Large intestine (tissue), 3 donors: ENCODE measurements around the gene FBXL2. TPM values are rescaled to one million over a fixed set of nuclear protein-coding genes. Genes with fewer than 3 reads are reported as not detected.
A peak's percentile ranks its signal among the peaks of the same experiment; 100 is the strongest.

Experiments
- DNase-seq, 2 donors: peaks; one replicate each; pipeline versions ENCODE4 v3.0.0 to v3.0.0-alpha.2; 2013
- H3K27ac ChIP-seq: one replicate; pipeline ENCODE4 v1.5.1; 2013; ENCODE audit warnings: low read length
- H3K27me3 ChIP-seq: 2 replicates; pipeline ENCODE4 v1.6.1; 2013; ENCODE audit warnings: low read length; ENCODE audit not compliant: control insufficient read depth, insufficient read depth
- H3K36me3 ChIP-seq: 2 replicates; pipeline ENCODE4 v1.6.1; 2013; ENCODE audit warnings: low read length; ENCODE audit not compliant: control insufficient read depth, insufficient read depth
- H3K4me1 ChIP-seq: one replicate; pipeline ENCODE4 v1.6.1; 2013; ENCODE audit warnings: low read length; ENCODE audit not compliant: control insufficient read depth, insufficient read depth
- H3K4me3 ChIP-seq: one replicate; pipeline ENCODE4 v1.5.1; 2013; ENCODE audit warnings: low read length
- H3K9me3 ChIP-seq: one replicate; pipeline ENCODE4 v1.6.1; 2013; ENCODE audit warnings: mild to moderate bottlenecking, low read depth, low read length, moderate library complexity; ENCODE audit not compliant: control insufficient read depth
- WGBS: methylation state at CpG from one replicate; pipeline ENCODE4 v1.1.5; 2013; ENCODE audit warnings: low lambda C conversion rate; ENCODE audit not compliant: insufficient coverage; 5-methylcytosine and 5-hydroxymethylcytosine counted together
- polyA plus RNA-seq: library from polyadenylated mRNA; unstranded; fragments of 120-200 nt; gene quantifications from one replicate; pipeline ENCODE4 v1.2.1, GENCODE V29; 2013

Gene FBXL2
- polyA plus RNA-seq, 1 donor = 27.7 TPM

DNA sequence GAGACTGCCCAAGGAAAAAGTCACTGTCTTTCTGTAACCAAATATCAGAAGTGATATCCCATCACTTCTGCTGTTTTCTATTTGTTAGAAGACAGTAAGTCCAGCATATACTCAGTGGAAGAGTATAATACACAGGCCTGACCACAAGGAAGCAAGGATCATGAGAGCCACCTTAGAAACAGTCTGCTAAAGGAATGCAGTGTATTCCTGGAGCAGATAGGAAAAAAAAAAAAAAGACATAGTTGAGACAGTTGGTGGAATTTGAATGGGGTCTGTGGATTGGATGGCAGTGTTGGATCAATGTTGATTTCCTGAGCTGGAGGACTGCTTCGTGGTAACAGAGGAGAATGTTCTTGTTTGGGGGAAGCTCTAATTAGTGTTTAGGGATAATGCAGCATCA is 26.5 kb upstream of the FBXL2 start:
- Histone ChIP-seq H3K36me3 (no peaks in the 10 kb centered on the region), H3K27ac (no peak overlapping the region), H3K9me3 (no peaks in the 10 kb centered on the region), H3K27me3 (no peaks in the 10 kb centered on the region), H3K4me3 (no peak overlapping the region), H3K4me1 (no peaks in the 10 kb centered on the region)
- no CpG with 5 or more reads among the region's 1 CpG for WGBS
- DNase-seq = no peak

DNA sequence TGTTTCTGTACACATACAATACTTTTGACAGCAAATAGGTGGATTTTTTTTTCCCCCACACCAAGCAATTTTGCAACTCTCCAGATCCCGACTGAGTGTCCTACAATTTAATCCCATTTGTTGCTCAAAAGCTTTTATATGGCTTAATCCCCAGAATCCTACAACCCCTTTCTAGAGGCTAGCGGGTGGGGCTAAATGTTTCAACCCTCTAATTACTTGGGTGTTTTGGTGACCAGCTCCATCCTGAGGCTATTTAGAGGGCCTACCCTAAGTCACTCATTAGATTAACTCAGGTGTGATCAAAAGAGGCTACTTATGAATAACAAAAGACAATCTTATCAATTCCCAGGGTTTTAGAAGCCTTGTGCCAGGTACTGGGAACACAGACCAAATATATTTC is 21.0 kb upstream of the FBXL2 start:
- Histone ChIP-seq H3K27ac (no peak overlapping the region), H3K27me3 (no peaks in the 10 kb centered on the region), H3K36me3 (no peaks in the 10 kb centered on the region), H3K9me3 (no peaks in the 10 kb centered on the region), H3K4me1 (no peaks in the 10 kb centered on the region), H3K4me3 (no peak overlapping the region)
- no peak for DNase-seq
- WGBS = no CpG with 5 or more reads among the region's 2 CpGs

DNA sequence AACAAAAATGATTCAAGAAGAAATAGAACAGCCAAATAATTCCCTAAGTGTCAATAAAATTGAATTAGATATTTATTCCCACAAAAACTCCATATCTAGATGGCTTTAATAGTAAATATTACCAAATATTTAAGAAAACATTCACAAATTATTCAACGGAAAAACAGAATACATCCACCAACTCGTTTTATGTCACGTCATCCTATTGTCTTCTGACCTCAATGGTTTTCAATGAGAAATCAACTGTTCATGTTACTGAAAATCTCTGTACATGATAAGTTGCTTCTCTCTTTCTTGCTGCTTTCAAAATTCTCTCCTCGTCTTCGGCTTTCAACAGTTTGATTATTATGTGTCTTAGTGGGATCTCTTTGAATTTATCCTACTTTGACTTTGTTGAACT is 17.1 kb upstream of the FBXL2 start:
- 100% methylated on average over 3 of the region's 5 CpGs for WGBS
- Histone ChIP-seq H3K4me3 (no peak overlapping the region), H3K27me3 (no peaks in the 10 kb centered on the region), H3K27ac (no peak overlapping the region), H3K36me3 (no peaks in the 10 kb centered on the region), H3K4me1 (no peaks in the 10 kb centered on the region), H3K9me3 (no peaks in the 10 kb centered on the region)
- no peak for DNase-seq

DNA sequence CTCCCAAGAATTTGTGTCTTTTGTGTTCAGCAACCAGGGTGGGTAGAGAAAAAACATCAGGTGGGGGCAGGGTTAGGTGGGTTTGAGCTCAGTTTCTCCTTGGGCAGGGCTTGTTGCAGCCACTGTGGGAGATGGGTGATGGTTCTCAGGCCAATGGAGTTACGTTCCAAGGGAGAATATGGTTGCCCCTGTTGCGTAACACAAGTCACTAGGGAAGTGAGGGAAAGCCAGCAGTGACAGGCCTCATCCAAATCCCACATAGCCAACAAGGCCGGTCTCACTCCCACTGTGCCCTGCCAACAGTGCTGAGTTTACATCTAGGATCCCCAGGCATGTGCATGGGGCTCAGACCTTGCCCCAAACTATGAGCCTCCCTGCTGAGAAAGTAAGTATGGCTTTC is 7.9 kb upstream of the FBXL2 start:
- Histone ChIP-seq H3K4me3 (no peak overlapping the region), H3K9me3 (no peaks in the 10 kb centered on the region), H3K36me3 (no peaks in the 10 kb centered on the region), H3K27me3 (no peaks in the 10 kb centered on the region), H3K27ac (no peak overlapping the region), H3K4me1 (no peaks in the 10 kb centered on the region)
- no CpG with 5 or more reads among the region's 3 CpGs for WGBS
- no peak for DNase-seq

DNA sequence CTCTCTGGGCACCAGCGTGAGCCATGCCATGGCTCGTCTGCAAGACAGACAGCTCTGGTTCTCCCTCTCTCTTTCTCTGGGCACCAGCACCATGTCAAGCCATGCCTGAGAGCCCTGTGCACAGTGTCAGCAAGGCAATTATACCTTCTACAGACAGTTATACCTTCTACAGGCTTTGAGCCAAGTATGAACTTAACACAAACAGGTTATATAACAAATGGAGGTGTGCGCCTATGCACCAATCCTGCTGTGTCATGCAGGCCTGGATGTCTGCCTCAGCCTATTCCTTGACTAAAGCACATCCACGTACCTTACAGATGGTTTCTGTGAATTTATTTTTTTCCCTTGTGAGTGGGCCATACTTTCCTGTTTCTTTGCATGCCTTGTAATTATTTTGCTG is 5.9 kb upstream of the FBXL2 start:
- Histone ChIP-seq H3K36me3 (no peaks in the 10 kb centered on the region), H3K4me3 (no peak overlapping the region), H3K27me3 (no peaks in the 10 kb centered on the region), H3K4me1 (no peaks in the 10 kb centered on the region), H3K27ac (no peak overlapping the region), H3K9me3 (no peaks in the 10 kb centered on the region)
- DNase-seq = no peak
- 80% methylated on average over 1 of the region's 4 CpGs for WGBS

DNA sequence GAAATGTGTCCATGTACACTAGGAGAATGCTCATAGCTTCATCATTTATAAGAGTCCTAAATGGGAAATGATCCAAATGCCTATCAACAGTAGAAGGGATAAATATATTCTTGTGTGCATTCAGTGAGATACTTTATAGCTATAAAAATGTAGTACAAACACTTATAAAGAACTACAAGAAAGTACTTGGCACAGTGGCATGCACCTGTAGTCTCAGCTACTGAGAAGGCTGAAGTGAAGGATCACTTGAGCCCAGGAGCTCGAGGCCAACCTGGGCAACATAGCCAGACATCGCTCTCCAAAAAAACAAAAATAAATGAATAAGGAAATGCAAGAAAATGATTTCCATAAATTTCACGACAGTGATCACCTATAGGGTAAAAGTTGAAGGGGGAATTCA is 3.6 kb upstream of the FBXL2 start:
- H3K36me3 ChIP-seq = no peaks in the 10 kb centered on the region
- DNase-seq = no peak
- WGBS = 94% methylated on average over 2 of the region's 3 CpGs
- H3K27ac ChIP-seq = no peak overlapping the region
- H3K27me3 ChIP-seq = no peaks in the 10 kb centered on the region
- no peaks in the 10 kb centered on the region for H3K9me3 ChIP-seq
- no peaks in the 10 kb centered on the region for H3K4me1 ChIP-seq
- no peak overlapping the region for H3K4me3 ChIP-seq

DNA sequence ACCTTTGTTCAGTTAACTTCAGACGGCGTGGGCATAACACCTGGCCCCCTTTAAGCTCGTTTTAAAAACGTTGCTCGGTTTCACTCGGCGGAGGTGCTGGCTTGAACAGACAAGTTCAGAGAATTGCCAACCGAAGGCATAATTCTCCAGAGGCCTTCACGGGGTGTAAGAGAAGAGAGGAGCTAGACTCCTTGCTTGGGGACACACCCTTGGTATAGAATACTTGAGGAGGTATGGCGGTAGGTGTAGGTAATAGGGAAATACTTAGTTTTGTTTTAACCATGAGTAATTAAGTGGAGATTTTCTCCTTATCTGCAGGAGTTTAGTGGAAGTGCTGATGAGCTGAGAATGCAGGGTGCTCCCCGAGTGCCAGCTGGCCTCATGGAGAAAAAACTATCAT is 921 bp downstream of the FBXL2 start:
- Histone ChIP-seq H3K4me3 (peak overlapping the region; percentile 77), H3K27ac (peak overlapping the region; percentile 84), H3K9me3 (no peaks in the 10 kb centered on the region), H3K4me1 (no peaks in the 10 kb centered on the region), H3K27me3 (no peaks in the 10 kb centered on the region), H3K36me3 (no peaks in the 10 kb centered on the region)
- peak; percentile 29 to 74 for DNase-seq
- WGBS = 0% methylated on average over 1 of the region's 11 CpGs

DNA sequence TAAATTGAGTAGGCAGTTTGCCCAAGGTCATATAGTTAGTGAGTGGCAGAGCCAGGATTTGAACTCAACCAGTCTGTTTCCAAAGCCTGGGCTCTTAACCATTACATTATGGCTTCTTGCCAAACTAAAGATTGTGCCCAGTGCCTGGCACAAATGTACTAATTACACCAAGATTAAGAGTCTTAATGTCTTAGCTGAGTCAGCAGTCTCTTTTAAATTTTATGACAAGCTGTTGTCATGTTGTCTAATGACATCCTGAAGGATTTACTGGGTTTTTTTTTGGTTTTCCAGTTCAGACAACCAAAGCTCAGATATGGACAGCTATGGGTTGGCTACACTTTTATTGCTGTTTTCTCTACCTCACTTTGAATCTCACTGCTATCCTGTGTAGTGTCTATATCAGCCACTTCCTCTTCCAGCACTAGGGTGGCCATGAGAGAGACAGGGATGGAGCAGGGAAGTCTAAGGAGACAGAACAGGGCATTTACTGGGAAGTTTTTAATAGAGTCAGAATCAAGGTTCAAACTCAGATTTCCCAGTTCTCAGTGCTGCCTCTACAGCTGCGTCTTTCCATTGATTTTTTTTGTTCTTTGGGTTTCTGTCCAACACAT is 10.5 kb downstream of the FBXL2 start:
- Histone ChIP-seq H3K27ac (no peak overlapping the region), H3K36me3 (no peaks in the 10 kb centered on the region), H3K27me3 (no peaks in the 10 kb centered on the region), H3K4me1 (no peaks in the 10 kb centered on the region), H3K9me3 (peaks cover 19% of the 10 kb centered on the region), H3K4me3 (no peak overlapping the region)
- DNase-seq = no peak
- no CpG with 5 or more reads among the region's 1 CpG for WGBS

DNA sequence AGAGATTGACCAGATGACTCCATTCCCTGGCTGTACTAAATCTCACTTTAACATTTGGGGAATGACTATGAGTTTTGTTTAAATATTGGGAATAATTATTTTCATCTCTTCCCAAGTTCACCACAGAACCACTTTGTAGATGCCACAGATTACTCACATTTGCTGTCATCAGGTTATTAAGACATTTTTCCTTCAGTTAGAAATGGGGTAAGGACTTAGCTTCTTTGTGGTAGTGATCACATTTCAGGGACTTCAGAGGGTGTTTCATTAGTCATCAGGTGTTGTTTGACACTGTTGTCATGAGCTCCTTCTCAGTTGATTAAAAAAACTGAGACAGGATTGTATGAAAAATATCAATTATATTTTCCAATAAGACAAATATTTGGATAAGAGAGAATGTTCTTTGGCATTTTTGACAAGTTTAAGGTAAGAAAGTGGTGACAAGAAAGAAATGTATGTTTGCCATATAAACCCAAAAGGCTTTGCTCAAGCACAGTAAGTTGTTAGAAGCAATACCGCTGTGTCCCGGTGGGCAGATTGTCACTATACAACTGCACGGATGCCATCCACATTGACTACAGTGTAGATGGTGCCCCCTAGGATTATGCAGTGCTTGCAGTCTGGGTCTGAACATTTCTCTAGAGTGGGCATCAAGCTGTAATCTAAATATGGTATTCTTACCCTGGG is 22.3 kb downstream of the FBXL2 start:
- no peak overlapping the region for H3K27ac ChIP-seq
- no peaks in the 10 kb centered on the region for H3K4me1 ChIP-seq
- peaks cover 2% of the 10 kb centered on the region for H3K36me3 ChIP-seq
- no peak overlapping the region for H3K4me3 ChIP-seq
- no peaks in the 10 kb centered on the region for H3K27me3 ChIP-seq
- no CpG with 5 or more reads among the region's 3 CpGs for WGBS
- no peaks in the 10 kb centered on the region for H3K9me3 ChIP-seq
- no peak for DNase-seq

DNA sequence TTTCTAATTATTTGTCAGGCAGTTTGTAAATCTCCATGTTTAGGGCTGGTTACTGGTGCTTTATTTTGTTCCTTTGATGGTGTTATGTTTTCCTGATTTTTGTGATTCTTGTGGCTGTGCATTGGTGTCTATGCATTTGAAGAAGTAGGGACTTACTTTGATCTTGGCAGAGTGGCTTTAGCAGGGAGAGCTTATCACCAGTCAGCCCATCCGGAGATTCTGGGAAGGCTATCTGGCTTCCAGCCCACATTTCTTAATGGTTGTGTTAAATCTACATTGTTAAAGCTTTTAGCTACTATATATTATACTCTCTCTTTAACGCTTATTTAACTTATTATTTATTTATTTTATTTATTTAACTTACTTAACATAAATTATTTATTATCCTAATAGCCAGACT is 35.1 kb downstream of the FBXL2 start:
- no peak for DNase-seq
- Histone ChIP-seq H3K27me3 (no peaks in the 10 kb centered on the region), H3K36me3 (peaks cover 5% of the 10 kb centered on the region), H3K27ac (no peak overlapping the region), H3K9me3 (peaks cover 12% of the 10 kb centered on the region), H3K4me1 (no peaks in the 10 kb centered on the region), H3K4me3 (no peak overlapping the region)
- WGBS = 77% methylated on average over 2 of the region's 2 CpGs

DNA sequence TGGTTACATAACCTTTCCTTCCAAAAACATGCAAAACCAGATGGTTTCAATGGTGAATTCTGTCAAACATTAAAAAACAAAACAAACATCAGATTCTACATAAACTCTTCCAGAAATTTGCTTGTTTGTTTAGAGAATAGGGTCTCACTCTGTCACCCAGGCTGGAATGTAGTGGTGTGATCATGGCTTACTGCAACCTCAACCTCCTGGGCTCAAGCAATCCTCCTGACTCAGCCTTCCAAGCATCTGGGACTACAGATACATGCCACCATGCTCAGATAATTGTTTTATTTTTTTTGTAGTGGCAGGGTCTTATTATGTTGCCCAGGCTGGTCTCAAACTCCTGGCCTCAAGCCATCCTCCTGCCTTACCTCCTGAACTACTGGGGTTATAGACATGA is 36.1 kb downstream of the FBXL2 start:
- H3K4me3 ChIP-seq = no peak overlapping the region
- DNase-seq = no peak
- no peaks in the 10 kb centered on the region for H3K4me1 ChIP-seq
- no peak overlapping the region for H3K27ac ChIP-seq
- peaks cover 12% of the 10 kb centered on the region for H3K9me3 ChIP-seq
- peaks cover 5% of the 10 kb centered on the region for H3K36me3 ChIP-seq
- H3K27me3 ChIP-seq = no peaks in the 10 kb centered on the region
